C4-2B (cell line): ENCODE data around the gene GALR3.
A peak's percentile ranks its signal among the peaks of the same experiment; 100 is the strongest.

Source experiments
- ZFX ChIP-seq: fragments of 450-650 bp; IDR thresholded peaks from 2 replicates; pipeline ENCODE4 v1.6.1; 2017
- TF ChIP-seq, protein P1 (sequence below): fragments of 450-650 bp; conservative IDR thresholded peaks from 2 replicates; pipeline ENCODE4 v1.5.1; 2017; ENCODE audit warnings: mild to moderate bottlenecking

GRCh38 chr22:37804881-37805809, 18.0 kb upstream of the GALR3 start:
- TF ChIP-seq, protein P1, sequence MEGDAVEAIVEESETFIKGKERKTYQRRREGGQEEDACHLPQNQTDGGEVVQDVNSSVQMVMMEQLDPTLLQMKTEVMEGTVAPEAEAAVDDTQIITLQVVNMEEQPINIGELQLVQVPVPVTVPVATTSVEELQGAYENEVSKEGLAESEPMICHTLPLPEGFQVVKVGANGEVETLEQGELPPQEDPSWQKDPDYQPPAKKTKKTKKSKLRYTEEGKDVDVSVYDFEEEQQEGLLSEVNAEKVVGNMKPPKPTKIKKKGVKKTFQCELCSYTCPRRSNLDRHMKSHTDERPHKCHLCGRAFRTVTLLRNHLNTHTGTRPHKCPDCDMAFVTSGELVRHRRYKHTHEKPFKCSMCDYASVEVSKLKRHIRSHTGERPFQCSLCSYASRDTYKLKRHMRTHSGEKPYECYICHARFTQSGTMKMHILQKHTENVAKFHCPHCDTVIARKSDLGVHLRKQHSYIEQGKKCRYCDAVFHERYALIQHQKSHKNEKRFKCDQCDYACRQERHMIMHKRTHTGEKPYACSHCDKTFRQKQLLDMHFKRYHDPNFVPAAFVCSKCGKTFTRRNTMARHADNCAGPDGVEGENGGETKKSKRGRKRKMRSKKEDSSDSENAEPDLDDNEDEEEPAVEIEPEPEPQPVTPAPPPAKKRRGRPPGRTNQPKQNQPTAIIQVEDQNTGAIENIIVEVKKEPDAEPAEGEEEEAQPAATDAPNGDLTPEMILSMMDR: no peak
- peak; percentile 68; the same call in 1 of the 2 replicates for TF ChIP-seq ZFX
